Body of pancreas (tissue), 4 donors: ENCODE data around the gene PCGF2. TPM values are rescaled to one million over a fixed set of nuclear protein-coding genes. Genes with fewer than 3 reads are reported as not detected.
A peak's percentile ranks its signal among the peaks of the same experiment; 100 is the strongest.

ENCODE experiments used
- ATAC-seq: fragments of 150-250 bp; one replicate; pipeline ENCODE4 v1.9.1; 2016
- DNase-seq, 4 donors: peaks; one replicate each; pipeline ENCODE4 v3.0.0-alpha.2; 2019
- H3K27ac ChIP-seq, 4 donors: fragments of 200-600 bp; sonication (generic); 1 replicate in 3 of 4; 2 replicates in 1 of 4; pipeline versions ENCODE4 v1.5.1 to v1.6.1; 2016 to 2019; ENCODE audit warnings: mild to moderate bottlenecking in 1 of 4, mixed read lengths in 1 of 4, moderate library complexity in 1 of 4
- H3K27me3 ChIP-seq, 2 donors: fragments of 200-600 bp; sonication (generic); one replicate each; pipeline ENCODE4 v1.6.0; 2016; ENCODE audit warnings: mild to moderate bottlenecking in 1 of 2
- H3K36me3 ChIP-seq, 2 donors: fragments of 200-600 bp; sonication (generic); replicated peaks in 1 of 2; 2 replicates each; pipeline ENCODE4 v1.5.1; 2016; ENCODE audit warnings: low read depth in 2 of 2; ENCODE audit not compliant: insufficient read depth in 1 of 2
- H3K4me1 ChIP-seq: fragments of 200-600 bp; sonication (generic); one replicate; pipeline ENCODE4 v1.6.0; 2016
- H3K4me3 ChIP-seq, 2 donors: fragments of 200-600 bp; sonication (generic); 1 replicate in 1 of 2; 2 replicates in 1 of 2; pipeline ENCODE4 v1.5.1; 2016 to 2019
- H3K9me3 ChIP-seq, 3 donors: fragments of 200-600 bp; sonication (generic); 1 replicate in 2 of 3; 2 replicates in 1 of 3; pipeline ENCODE4 v1.5.1; 2016
- CTCF ChIP-seq, 7 experiments: fragments of 450-650 bp in 4 of 7; fragments of 200-600 bp in 3 of 7; sonication (generic) in 3 of 7; IDR thresholded peaks; one replicate each; pipeline ENCODE4 v1.5.1; 2016 to 2019; ENCODE audit warnings: antibody characterized with exemption in 7 of 7
- POLR2A ChIP-seq, 3 donors: fragments of 450-650 bp; IDR thresholded peaks; one replicate each; pipeline ENCODE4 v1.6.1; 2016; ENCODE audit warnings: antibody characterized with exemption in 3 of 3, mild to moderate bottlenecking in 2 of 3
- WGBS, 2 donors: methylation state at CpG; one replicate each; pipeline ENCODE4 v1.1.5; 2017; 5-methylcytosine and 5-hydroxymethylcytosine counted together
- intact Hi-C: fragments of 100-400 bp; cut with DNase I; formaldehyde crosslinking; loops from one replicate; pipeline ENCODE4 v1.15.1; 2023
- total RNA-seq, 2 donors: library from RNA; depleted of rRNA; stranded (reverse); fragments of >200 nt; gene quantifications; one replicate each; pipeline ENCODE4 v1.1.0, GENCODE V29; 2016

PCGF2 gene
- total RNA-seq, 2 donors from 2014 or later, result 5.9 to 9.3 TPM

GRCh38 chr17:38732376-38733281 lies 15.5 kb downstream of the PCGF2 start:
- no peak for TF ChIP-seq CTCF (IDR thresholded peaks at IDR 0.05)
- peak in 2 of 3 donors; percentile 28 to 49 for TF ChIP-seq POLR2A (IDR thresholded peaks at IDR 0.05)
- Histone ChIP-seq H3K36me3 (no peaks in the 10 kb centered on the region), H3K27ac (peak overlapping the region; percentile 93 to 97 (median 96)), H3K27me3 (no peaks in the 10 kb centered on the region), H3K4me1 (peaks cover 64% of the 10 kb centered on the region), H3K9me3 (no peaks in the 10 kb centered on the region), H3K4me3 (no peak overlapping the region)
- intact Hi-C loops, result no loop called here
- DNase-seq (peak; percentile 81 to 94 (median 88)), ATAC-seq (peak; percentile 61)
- 10 to 51% methylated on average over 3 to 7 of the region's 7 CpGs for WGBS, 2 donors

- Histone ChIP-seq H3K4me1 (peaks cover 64% of the 10 kb centered on the region), H3K4me3 (no peak overlapping the region), H3K27ac (peak overlapping the region; percentile 93 to 97 (median 96)), H3K9me3 (no peaks in the 10 kb centered on the region), H3K36me3 (no peaks in the 10 kb centered on the region), H3K27me3 (no peaks in the 10 kb centered on the region)
- 37 to 57% methylated on average over 7 to 8 of the region's 8 CpGs for WGBS, 2 donors
- no peak for TF ChIP-seq POLR2A (IDR thresholded peaks at IDR 0.05)
- TF ChIP-seq CTCF (IDR thresholded peaks at IDR 0.05), result no peak
- ATAC-seq, result no peak
- intact Hi-C loops, result no loop called here
- DNase-seq, result no peak
Observed at GRCh38 chr17:38731526-38732294, 16.4 kb downstream of the PCGF2 start.

GRCh38 chr17:38730526-38731379 lies 17.4 kb downstream of the PCGF2 start:
- H3K4me1 ChIP-seq, result peaks cover 59% of the 10 kb centered on the region
- 6 to 7% methylated on average over 17 to 27 of the region's 27 CpGs for WGBS, 2 donors
- intact Hi-C loops, result no loop called here

More at GRCh38 chr17:38730526-38731379, 17.4 kb downstream of the PCGF2 start:
- H3K36me3 ChIP-seq, result no peaks in the 10 kb centered on the region
- peak overlapping the region; percentile 93 to 97 (median 96) for H3K27ac ChIP-seq
- H3K27me3 ChIP-seq, result no peaks in the 10 kb centered on the region
- TF ChIP-seq CTCF (IDR thresholded peaks at IDR 0.05) (no peak), POLR2A (IDR thresholded peaks at IDR 0.05) (peak; percentile 45 to 79 (median 56))
- peak overlapping the region; percentile 45 to 53 for H3K4me3 ChIP-seq
- peak; percentile 92 to 98 (median 96) for DNase-seq
- no peaks in the 10 kb centered on the region for H3K9me3 ChIP-seq
- peak; percentile 68 for ATAC-seq
